GM18951 (cell line): ENCODE results near the gene NELFCD.
"Not testable (repeated sequence)": the region's sequence is repeated elsewhere in the genome, so short reads cannot be mapped to it uniquely, and the experiment has no call there.

Source experiments
- POLR2A ChIP-seq: IDR thresholded peaks from 4 replicates; pipeline ENCODE4 v1.6.1; 2011; ENCODE audit warnings: mild to moderate bottlenecking; ENCODE audit not compliant: insufficient read length, insufficient read depth; ENCODE audit errors: extremely low read depth
- in situ Hi-C: fragments of 300-500 bp; cut with MboI; formaldehyde crosslinking; loops from one replicate; pipeline ENCODE4 v1.12.0; 2022; ENCODE audit warnings: low sequenced_read_pairs, mixed read lengths, inconsistent platforms; ENCODE audit not compliant: unreplicated experiment

Gene NELFCD

GRCh38 chr20:59003836-59004492 lies 22.9 kb downstream of the NELFCD start:
- no peak for TF ChIP-seq POLR2A
- in situ Hi-C loops = no loop called here

- in situ Hi-C loops = no loop called here
- no peak for TF ChIP-seq POLR2A
Measured at GRCh38 chr20:59004493-59004762, 23.4 kb downstream of the NELFCD start.

- peak; percentile 47 for TF ChIP-seq POLR2A
- in situ Hi-C loops = no loop called here
Measured at GRCh38 chr20:59004763-59005522, 23.9 kb downstream of the NELFCD start.

GRCh38 chr20:59005523-59006166 lies 24.6 kb downstream of the NELFCD start:
- in situ Hi-C loops = no loop called here
- no peak for TF ChIP-seq POLR2A

GRCh38 chr20:59006167-59006863 lies 25.3 kb downstream of the NELFCD start:
- in situ Hi-C loops = no loop called here
- peak; percentile 2 for TF ChIP-seq POLR2A

GRCh38 chr20:59006864-59007664 lies 26.0 kb downstream of the NELFCD start, which contains the start of gene CTSZ:
Gene CTSZ (minus strand): TSS chr20:59007254. CDS start chr20:59007128, 126 bp downstream.
- in situ Hi-C loops = no loop called here
- TF ChIP-seq POLR2A = peak; percentile 86

- in situ Hi-C loops = no loop called here
Measured at GRCh38 chr20:59007665-59008511, 26.8 kb downstream of the NELFCD start.

GRCh38 chr20:59008715-59009336 lies 27.8 kb downstream of the NELFCD start:
- in situ Hi-C loops = no loop called here

More at GRCh38 chr20:59007665-59008511, 26.8 kb downstream of the NELFCD start:
- peak; percentile 39 for TF ChIP-seq POLR2A

GRCh38 chr20:59010321-59010994 lies 29.4 kb downstream of the NELFCD start:
- in situ Hi-C loops = no loop called here
- no peak for TF ChIP-seq POLR2A

More at GRCh38 chr20:59008715-59009336, 27.8 kb downstream of the NELFCD start:
- no peak for TF ChIP-seq POLR2A

- in situ Hi-C loops = no loop called here
- no peak for TF ChIP-seq POLR2A
Measured at GRCh38 chr20:59010995-59011873, 30.2 kb downstream of the NELFCD start.

GRCh38 chr20:59011874-59012157 lies 30.8 kb downstream of the NELFCD start:
- in situ Hi-C loops = not testable (repeated sequence)
